K562 (cell line): ENCODE measurements around the gene CFAP298. TPM values are rescaled to one million over a fixed set of nuclear protein-coding genes. Genes with fewer than 3 reads are reported as not detected.
A peak's percentile ranks its signal among the peaks of the same experiment; 100 is the strongest.

ENCODE experiments used
- ATAC-seq: fragments of 200-7000 bp; cut with Tn5 transposase; 3 replicates; pipeline ENCODE4 v1.9.1; 2020; ENCODE audit warnings: moderate library complexity
- BruUV-seq: library from RNA; stranded (reverse); fragments of 400-500 nt; replicated peaks from 2 replicates; lab custom pipeline; 2021; lab: Mats Ljungman, UMichigan
- CTCF ChIA-PET: fragments of 300-600 bp; formaldehyde crosslinking; extraction: SDS; loops from one replicate; lab custom pipeline; 2021; ENCODE audit warnings: low intra/inter-chr PET ratio; lab: Yijun Ruan, JAX
- POLR2A ChIA-PET: fragments of 300-600, 350-650 bp; sonication (Branson Sonifier 250); formaldehyde crosslinking; extraction: SDS; loops from one replicate; lab custom pipeline; 2021; ENCODE audit warnings: antibody characterized with exemption, inconsistent platforms; lab: Yijun Ruan, JAX
- DNase-seq, 4 experiments: peaks; one replicate each; pipeline versions ENCODE4 v3.0.0 to v3.0.0-alpha.2; 2011 to 2018; ENCODE audit warnings: low spot score in 3 of 4, mixed read lengths in 3 of 4; ENCODE audit errors: extremely low read depth in 1 of 4
- FAIRE-seq: peaks from 2 replicates; lab custom pipeline; 2011; peaks lifted over from hg19 to GRCh38; lab: Jason Lieb, UNC
- H2AFZ ChIP-seq: 2 replicates; pipeline ENCODE4 v1.6.0; 2011; ENCODE audit warnings: low read depth, low read length, control low read depth, inconsistent platforms
- H3K27ac ChIP-seq: fragments of 200-600 bp; 3 replicates; pipeline ENCODE4 v1.8.0; 2011; ENCODE audit warnings: low read depth, mild to moderate bottlenecking, control low read depth, inconsistent platforms, low read length, moderate library complexity, mixed read lengths; ENCODE audit errors: extremely low read depth
- H3K27me3 ChIP-seq, 2 experiments: fragments of 300-600 bp in 1 of 2; 2 replicates in 1 of 2; 3 replicates in 1 of 2; pipeline versions ENCODE4 v1.6.0 to v1.8.0; 2011; ENCODE audit warnings: inconsistent platforms in 2 of 2, low read length in 2 of 2, mild to moderate bottlenecking in 1 of 2, mixed read lengths in 1 of 2, moderate library complexity in 1 of 2; ENCODE audit not compliant: control insufficient read depth in 2 of 2, insufficient read depth in 2 of 2
- H3K36me3 ChIP-seq: fragments of 300-600 bp; 3 replicates; pipeline ENCODE4 v1.8.0; 2011; ENCODE audit warnings: mild to moderate bottlenecking, low read length, inconsistent platforms; ENCODE audit not compliant: control insufficient read depth, insufficient read depth
- H3K4me1 ChIP-seq, 2 experiments: fragments of 200-600 bp in 1 of 2; replicated peaks in 1 of 2; 2 replicates in 1 of 2; 3 replicates in 1 of 2; pipeline versions ENCODE4 v1.5.1 to v1.8.0; 2011; ENCODE audit warnings: inconsistent platforms in 2 of 2, low read length in 2 of 2, mild to moderate bottlenecking in 1 of 2, mixed read lengths in 1 of 2, moderate library complexity in 1 of 2; ENCODE audit not compliant: control insufficient read depth in 2 of 2, insufficient read depth in 2 of 2
- H3K4me2 ChIP-seq: 2 replicates; pipeline ENCODE4 v1.6.1; 2011; ENCODE audit warnings: low read length, control low read depth, inconsistent platforms, mixed read lengths; ENCODE audit not compliant: insufficient read depth
- H3K4me3 ChIP-seq: fragments of 200-600 bp; sonication (generic), shearing (Covaris generic); 2 replicates; pipeline ENCODE4 v1.5.1; 2016; ENCODE audit warnings: control low read depth, inconsistent platforms
- H3K79me2 ChIP-seq: fragments of 200-600 bp; 3 replicates; pipeline ENCODE4 v1.8.0; 2011; ENCODE audit warnings: low read length, inconsistent platforms; ENCODE audit not compliant: control insufficient read depth, insufficient read depth
- H3K9ac ChIP-seq, 2 experiments: 2 replicates each; pipeline versions ENCODE4 v1.6.0 to v1.6.1; 2011; ENCODE audit warnings: low read depth in 2 of 2, low read length in 2 of 2, control low read depth in 1 of 2, inconsistent platforms in 1 of 2, mild to moderate bottlenecking in 1 of 2, mixed read lengths in 1 of 2; ENCODE audit not compliant: insufficient read depth in 1 of 2
- H3K9me1 ChIP-seq: one replicate; pipeline ENCODE4 v1.6.0; 2011; ENCODE audit warnings: inconsistent platforms, mild to moderate bottlenecking, low read length, moderate library complexity; ENCODE audit not compliant: control insufficient read depth, insufficient read depth
- H3K9me3 ChIP-seq: replicated peaks from 2 replicates; pipeline ENCODE4 v1.5.1; 2011; ENCODE audit warnings: low read depth, low read length, inconsistent platforms; ENCODE audit not compliant: control insufficient read depth, insufficient read depth
- H4K20me1 ChIP-seq: replicated peaks from 2 replicates; pipeline ENCODE4 v1.6.1; 2011; ENCODE audit warnings: low read length, inconsistent platforms, mixed read lengths; ENCODE audit not compliant: control insufficient read depth, insufficient read depth
- CBX8 ChIP-seq: fragments of 200-600 bp; sonication (generic); IDR thresholded peaks from 2 replicates; pipeline ENCODE4 v1.6.1; 2012; ENCODE audit warnings: borderline replicate concordance, mixed run types, low read depth, mild to moderate bottlenecking, moderate library complexity, mixed read lengths, low read length, control low read depth, inconsistent platforms; ENCODE audit not compliant: poor library complexity, severe bottlenecking; ENCODE audit errors: extremely low read depth
- CC2D1A ChIP-seq: fragments of 450-650 bp; IDR thresholded peaks from 2 replicates; pipeline ENCODE4 v1.6.1; 2017; ENCODE audit warnings: mild to moderate bottlenecking
- CHD4 ChIP-seq: fragments of 200-600 bp; sonication (generic); IDR thresholded peaks from 3 replicates; pipeline ENCODE4 v1.6.1; 2012; ENCODE audit warnings: low read depth, mild to moderate bottlenecking, mixed read lengths, low read length, inconsistent platforms; ENCODE audit not compliant: insufficient read depth, insufficient replicate concordance, poor library complexity, severe bottlenecking
- CTBP1 ChIP-seq: fragments of 450-650 bp; IDR thresholded peaks from 2 replicates; pipeline ENCODE4 v1.6.1; 2016; ENCODE audit warnings: borderline replicate concordance
- MAZ ChIP-seq, 2 experiments: fragments of 450-650 bp in 1 of 2; sonication (generic) in 1 of 2; formaldehyde crosslinking; IDR thresholded peaks in 1 of 2; conservative IDR thresholded peaks in 1 of 2; 2 replicates each; pipeline versions ENCODE4 v1.4.0 to v1.5.0; 2020; ENCODE audit warnings: mild to moderate bottlenecking in 1 of 2, missing genetic modification reagents in 1 of 2
- PHF21A ChIP-seq: fragments of 450-650 bp; IDR thresholded peaks from 2 replicates; pipeline ENCODE4 v1.6.1; 2017; ENCODE audit warnings: low read depth, borderline replicate concordance
- RAD21 ChIP-seq, 2 experiments: fragments of 250-450 bp in 1 of 2; fragments of 450-650 bp in 1 of 2; sonication (Bioruptor Pico) in 1 of 2; formaldehyde crosslinking in 1 of 2; IDR thresholded peaks in 1 of 2; conservative IDR thresholded peaks in 1 of 2; 2 replicates each; pipeline versions ENCODE4 v1.4.0 to v1.8.0; 2020 to 2022; ENCODE audit warnings: mild to moderate bottlenecking in 2 of 2, moderate library complexity in 1 of 2
- RCOR1 ChIP-seq, 2 experiments: IDR thresholded peaks; 2 replicates each; pipeline ENCODE4 v1.6.1; 2012; ENCODE audit warnings: low read depth in 2 of 2, low read length in 2 of 2, borderline replicate concordance in 1 of 2, improper control_type of control experiment in 1 of 2
- SAFB ChIP-seq: fragments of 200-400 bp; formaldehyde crosslinking; IDR thresholded peaks from 2 replicates; pipeline ENCODE4 v1.6.1; 2017; ENCODE audit warnings: low read depth, low read length, borderline replicate concordance
- SAP30 ChIP-seq: fragments of 200-600 bp; sonication (generic); IDR thresholded peaks from 2 replicates; pipeline ENCODE4 v1.6.1; 2012; ENCODE audit warnings: borderline replicate concordance, low read depth, mild to moderate bottlenecking, moderate library complexity, low read length, control low read depth, inconsistent platforms; ENCODE audit not compliant: insufficient read depth, poor library complexity, severe bottlenecking
- SIN3B ChIP-seq: fragments of 450-650 bp; IDR thresholded peaks from 2 replicates; pipeline ENCODE4 v1.6.1; 2017; ENCODE audit warnings: low read depth, mild to moderate bottlenecking, moderate library complexity
- STAG1 ChIP-seq: sonication (generic); formaldehyde crosslinking; IDR thresholded peaks from 2 replicates; pipeline ENCODE4 v1.5.0; 2020; ENCODE audit warnings: missing genetic modification reagents, borderline replicate concordance
- ZFP36 ChIP-seq: fragments of 150-350 bp; IDR thresholded peaks from 2 replicates; pipeline ENCODE4 v1.6.1; 2018; ENCODE audit warnings: low read length, low read depth; ENCODE audit not compliant: partially characterized antibody
- ZNF263 ChIP-seq: sonication (generic); formaldehyde crosslinking; IDR thresholded peaks from 2 replicates; pipeline ENCODE4 v1.8.0; 2022; ENCODE audit warnings: mild to moderate bottlenecking, missing genetic modification reagents, borderline replicate concordance
- WGBS: fragments of 100-300 bp; shearing (Covaris generic); methylation state at CpG from one replicate; pipeline ENCODE4 v1.1.6; 2016; ENCODE audit warnings: low coverage, mixed read lengths; ENCODE audit not compliant: insufficient coverage; ENCODE audit errors: missing lambda C conversion rate; 5-methylcytosine and 5-hydroxymethylcytosine counted together
- in situ Hi-C: fragments of 300-500 bp; cut with MboI; formaldehyde crosslinking; loops from 4 replicates; pipeline ENCODE4 v1.15.0; 2018; ENCODE audit warnings: inconsistent platforms, mixed read lengths
- intact Hi-C: fragments of 100-400 bp; cut with micrococcal nuclease; formaldehyde crosslinking; loops from 2 replicates; pipeline ENCODE4 v1.14.2; 2022
- polyA plus RNA-seq, 8 experiments: library from polyadenylated mRNA; depleted of rRNA in 4 of 8; stranded (reverse) in 5 of 8; unstranded in 3 of 8; fragments of >200 nt; fragmentation: Nextera tagmentation in 2 of 8; fragmentation: Illumina TruSeq in 1 of 8; extraction: Ambion mirVana in 2 of 8; extraction: Trizol in 1 of 8; gene quantifications; 2 replicates each; pipeline versions ENCODE4 v1.2.1 to v1.2.3, GENCODE V29; 2011 to 2014; ENCODE audit warnings: inconsistent platforms in 1 of 8, missing spikeins in 1 of 8
- total RNA-seq, 7 experiments: library from RNA; depleted of rRNA in 6 of 7; stranded (reverse); fragments of >200 nt in 6 of 7; fragmentation: Illumina TruSeq in 2 of 7; extraction: Trizol in 2 of 7; gene quantifications; 2 replicates each; pipeline versions ENCODE4 v1.2.1 to v1.2.3, GENCODE V29; 2011 to 2021; ENCODE audit warnings: low replicate concordance in 1 of 7
- TF ChIP-seq, protein P1 (sequence below): sonication (generic); formaldehyde crosslinking; IDR thresholded peaks from 2 replicates; pipeline ENCODE4 v1.8.0; 2022; ENCODE audit warnings: missing genetic modification reagents, mild to moderate bottlenecking, moderate library complexity, borderline replicate concordance
- TF ChIP-seq, protein P2 (sequence below): IDR thresholded peaks from 2 replicates; pipeline ENCODE4 v1.6.1; 2011; ENCODE audit warnings: borderline replicate concordance, low read depth, mild to moderate bottlenecking, moderate library complexity, low read length; ENCODE audit not compliant: insufficient read depth, poor library complexity, severe bottlenecking

The CFAP298 gene
- total and polyA plus RNA-seq, 9 of the 15 experiments (the other 6 are each of a cell fraction or from before 2014, with no cell fraction given), result 31.4 to 178 (median 89.7) TPM

DNA sequence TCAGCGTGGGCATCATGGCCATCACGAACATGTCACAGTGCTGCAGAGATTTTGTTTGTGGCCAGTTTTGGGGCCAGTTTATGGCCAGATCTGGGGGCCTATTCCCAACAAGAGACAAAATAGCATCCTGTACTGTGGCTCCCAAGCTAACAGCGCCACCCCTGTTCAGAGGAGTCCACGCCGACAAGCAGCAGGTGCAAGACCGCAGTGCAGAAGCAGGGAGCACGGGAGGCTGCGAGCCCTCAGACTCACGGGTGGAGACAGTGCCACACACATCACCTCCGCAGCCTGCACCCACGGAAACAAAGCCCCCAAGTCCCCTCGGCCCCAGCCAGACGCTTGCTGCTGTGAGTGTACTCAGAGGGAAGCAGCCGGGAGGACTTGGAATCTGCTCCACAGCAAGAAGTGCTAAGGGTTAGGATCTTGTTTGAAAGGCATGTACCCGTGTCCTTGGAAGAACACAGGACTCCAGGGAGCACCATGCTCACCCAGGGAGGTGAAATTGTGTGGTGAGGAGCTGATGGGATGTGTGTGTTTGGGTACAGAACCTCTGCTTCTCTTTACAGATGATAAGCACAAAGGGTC is 34.0 kb downstream of the CFAP298 start:
- Histone ChIP-seq H3K27me3 (peaks cover 69 to 82% of the 10 kb centered on the region in 2 experiments), H4K20me1 (no peaks in the 10 kb centered on the region), H3K36me3 (no peaks in the 10 kb centered on the region), H3K9me3 (no peaks in the 10 kb centered on the region), H3K79me2 (no peaks in the 10 kb centered on the region), H3K4me2 (no peak overlapping the region), H3K9me1 (no peaks in the 10 kb centered on the region), H3K4me1 (peaks cover 2 to 8% of the 10 kb centered on the region in 2 experiments; a peak in 2 of 5 replicates), H3K4me3 (no peak overlapping the region), H3K9ac (peak overlapping the region in 1 of 2 experiments; percentile 59; a peak in 1 of 4 replicates), H3K27ac (no peak overlapping the region), H2AFZ (peak overlapping the region; percentile 48; the same call in 1 of the 2 replicates)
- in situ Hi-C loops (no loop called here), intact Hi-C loops (no loop called here)
- ChIA-PET POLR2A (interaction anchor here (0.7 to 1.4 kb wide), 2 partner anchors 54 to 225 kb away, joined by 3 read pairs; no protein-coding TSS in a partner anchor), CTCF (no interaction called here)
- 2% methylated on average over 15 of the region's 15 CpGs for WGBS
- FAIRE-seq, result peak; percentile 49
- peak; percentile 90 for ATAC-seq
- BruUV-seq, result no TSS peak
- peak in 3 of 4 experiments; percentile 45 to 71 (median 53) for DNase-seq
- no peak for TF ChIP-seq SAP30
- TF ChIP-seq, protein P1, sequence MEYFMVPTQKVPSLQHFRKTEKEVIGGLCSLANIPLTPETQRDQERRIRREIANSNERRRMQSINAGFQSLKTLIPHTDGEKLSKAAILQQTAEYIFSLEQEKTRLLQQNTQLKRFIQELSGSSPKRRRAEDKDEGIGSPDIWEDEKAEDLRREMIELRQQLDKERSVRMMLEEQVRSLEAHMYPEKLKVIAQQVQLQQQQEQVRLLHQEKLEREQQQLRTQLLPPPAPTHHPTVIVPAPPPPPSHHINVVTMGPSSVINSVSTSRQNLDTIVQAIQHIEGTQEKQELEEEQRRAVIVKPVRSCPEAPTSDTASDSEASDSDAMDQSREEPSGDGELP (CRISPR knock-in tag), result 0 out of 2 replicates have a peak, but pooled peaks have one; percentile 15
- TF ChIP-seq CC2D1A, result 0 out of 2 replicates have a peak, but pooled peaks have one; percentile 21
- TF ChIP-seq SIN3B, result no peak
- peak; percentile 49; the same call in 1 of the 2 replicates for TF ChIP-seq CTBP1
- TF ChIP-seq PHF21A, result no peak
- peak; percentile 42; the same call in 1 of the 2 replicates for TF ChIP-seq STAG1 (CRISPR knock-in tag)
- TF ChIP-seq RAD21 (CRISPR knock-in tag; conservative IDR thresholded peaks at IDR 0.05 in 1 of 2, IDR thresholded peaks at IDR 0.05 in 1 of 2), result peak; percentile 11 to 79; a peak in 2 of 4 replicates
- no peak for TF ChIP-seq MAZ (CRISPR knock-in tag; conservative IDR thresholded peaks at IDR 0.05 in 1 of 2, IDR thresholded peaks at IDR 0.05 in 1 of 2)
- TF ChIP-seq, protein P2, sequence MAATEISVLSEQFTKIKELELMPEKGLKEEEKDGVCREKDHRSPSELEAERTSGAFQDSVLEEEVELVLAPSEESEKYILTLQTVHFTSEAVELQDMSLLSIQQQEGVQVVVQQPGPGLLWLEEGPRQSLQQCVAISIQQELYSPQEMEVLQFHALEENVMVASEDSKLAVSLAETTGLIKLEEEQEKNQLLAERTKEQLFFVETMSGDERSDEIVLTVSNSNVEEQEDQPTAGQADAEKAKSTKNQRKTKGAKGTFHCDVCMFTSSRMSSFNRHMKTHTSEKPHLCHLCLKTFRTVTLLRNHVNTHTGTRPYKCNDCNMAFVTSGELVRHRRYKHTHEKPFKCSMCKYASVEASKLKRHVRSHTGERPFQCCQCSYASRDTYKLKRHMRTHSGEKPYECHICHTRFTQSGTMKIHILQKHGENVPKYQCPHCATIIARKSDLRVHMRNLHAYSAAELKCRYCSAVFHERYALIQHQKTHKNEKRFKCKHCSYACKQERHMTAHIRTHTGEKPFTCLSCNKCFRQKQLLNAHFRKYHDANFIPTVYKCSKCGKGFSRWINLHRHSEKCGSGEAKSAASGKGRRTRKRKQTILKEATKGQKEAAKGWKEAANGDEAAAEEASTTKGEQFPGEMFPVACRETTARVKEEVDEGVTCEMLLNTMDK, result peak; percentile 22
- 0 out of 2 replicates have a peak, but pooled peaks have one; percentile 31 for TF ChIP-seq ZNF263
- TF ChIP-seq RCOR1 (IDR thresholded peaks at IDR 0.05; ENCODE audit: borderline replicate concordance in 1 of 2, low read depth in 2 of 2, low read length in 2 of 2), result peak in 1 of 2 experiments; percentile 74; a peak in 2 of 4 replicates
- TF ChIP-seq CBX8, result no peak
- no peak for TF ChIP-seq SAFB
- no peak for TF ChIP-seq CHD4
- TF ChIP-seq ZFP36, result peak; percentile 53
